Adrenal gland (tissue), 12 donors: Measurements from ENCODE around the gene KCP. TPM values are rescaled to one million over a fixed set of nuclear protein-coding genes. Genes with fewer than 3 reads are reported as not detected.

ENCODE experiments used
- DNase-seq, 7 donors: peaks; one replicate each; pipeline ENCODE4 v3.0.0-alpha.2; 2019 to 2020
- H3K27ac ChIP-seq, 5 donors: fragments of 200-600 bp; sonication (generic) in 4 of 5; 1 replicate in 3 of 5; 2 replicates in 2 of 5; pipeline versions ENCODE4 v1.5.1 to v1.8.0; 2016 to 2020; ENCODE audit warnings: mild to moderate bottlenecking in 1 of 5
- H3K27me3 ChIP-seq: fragments of 200-600 bp; 2 replicates; pipeline ENCODE4 v1.8.0; 2021
- H3K36me3 ChIP-seq, 2 donors: fragments of 200-600 bp; replicated peaks in 1 of 2; 1 replicate in 1 of 2; 2 replicates in 1 of 2; pipeline versions ENCODE4 v1.5.1 to v1.8.0; 2018 to 2022
- H3K4me1 ChIP-seq, 2 donors: fragments of 200-600 bp; replicated peaks in 1 of 2; 1 replicate in 1 of 2; 2 replicates in 1 of 2; pipeline versions ENCODE4 v1.5.1 to v1.8.0; 2018 to 2021
- H3K4me3 ChIP-seq, 4 donors: fragments of 200-600 bp; sonication (generic) in 3 of 4; one replicate each; pipeline ENCODE4 v1.5.1; 2016 to 2018
- H3K9me3 ChIP-seq, 3 donors: fragments of 200-600 bp; sonication (generic) in 1 of 3; replicated peaks in 1 of 3; 1 replicate in 2 of 3; 2 replicates in 1 of 3; pipeline versions ENCODE4 v1.5.1 to v1.8.0; 2016 to 2021
- CTCF ChIP-seq, 6 experiments: fragments of 450-650 bp in 4 of 6; fragments of 200-600 bp in 2 of 6; sonication (generic) in 1 of 6; IDR thresholded peaks; 1 replicate in 5 of 6; 2 replicates in 1 of 6; pipeline versions ENCODE4 v1.5.1 to v1.8.0; 2016 to 2021; ENCODE audit warnings: antibody characterized with exemption in 6 of 6, mild to moderate bottlenecking in 2 of 6, moderate library complexity in 1 of 6
- POLR2A ChIP-seq, 2 donors: fragments of 450-650 bp; IDR thresholded peaks; one replicate each; pipeline ENCODE4 v1.6.1; 2017; ENCODE audit warnings: antibody characterized with exemption in 2 of 2, mild to moderate bottlenecking in 2 of 2, moderate library complexity in 1 of 2
- WGBS, 4 donors: extraction: QIAGEN DNeasy Blood & Tissue Kit in 2 of 4; methylation state at CpG; one replicate each; pipeline versions ENCODE4 v1.1.5 to v1.1.7; 2013 to 2017; 5-methylcytosine and 5-hydroxymethylcytosine counted together
- intact Hi-C, 2 donors: fragments of 100-400 bp; cut with DNase I; formaldehyde crosslinking; loops; one replicate each; pipeline versions ENCODE4 v1.14.1 to v1.15.0; 2022 to 2023
- polyA plus RNA-seq, 3 donors: library from polyadenylated mRNA; stranded (reverse); fragments of 200-250 nt in 2 of 3; fragments of 350-450 nt in 1 of 3; fragmentation: Illumina TruSeq in 1 of 3; extraction: RNeasy Lipid Tissue Mini Kit (QIAGEN cat#74804) in 1 of 3; gene quantifications; one replicate each; pipeline ENCODE4 v1.2.3, GENCODE V29; 2013 to 2014
- total RNA-seq, 9 donors: library from RNA; depleted of rRNA in 4 of 9; stranded (reverse); fragments of >200 nt in 4 of 9; fragments of 120-200 nt in 1 of 9; fragmentation: NEBNext Ultra II Directional in 1 of 9; extraction: Animal tissue kit (Norgen Biotek cat#: 25700) in 1 of 9; gene quantifications; one replicate each; pipeline versions ENCODE4 v1.1.0 to v1.2.4, GENCODE V29; 2013 to 2023
- donor health status: healthy with polysubstance abuse.
- donor health status: Bipolar disorder and iron deficiency.
- donor health status: DM: yes; HTN: yes; CAD: no.
- donor health status: DM: no; HTN: no; CAD: no.
- donor health status: DM: no; HTN: no; CAD: no.
- donor health status: DM: yes; HTN: yes; CAD: no.

The KCP gene
- total and polyA plus RNA-seq, 12 donors = 0.11 to 8.0 (median 0.37) TPM; not detected in 3

GRCh38 chr7:128854396-128854795 is 56.1 kb downstream of the KCP start:
- Histone ChIP-seq H3K9me3 (no peaks in the 10 kb centered on the region), H3K36me3 (no peaks in the 10 kb centered on the region), H3K27ac (no peak overlapping the region), H3K4me3 (no peak overlapping the region), H3K27me3 (no peaks in the 10 kb centered on the region), H3K4me1 (no peaks in the 10 kb centered on the region)
- DNase-seq = no peak
- intact Hi-C loops = no loop called here
- 79 to 90% (median 88%) methylated on average over 12 to 21 of the region's 21 CpGs for WGBS, 4 donors
- TF ChIP-seq POLR2A (IDR thresholded peaks at IDR 0.05) (no peak), CTCF (IDR thresholded peaks at IDR 0.05) (no peak)

GRCh38 chr7:128853799-128854198 is 56.7 kb downstream of the KCP start:
- H3K27me3 ChIP-seq = no peaks in the 10 kb centered on the region

GRCh38 chr7:128852537-128853254 is 57.8 kb downstream of the KCP start:
- Histone ChIP-seq H3K36me3 (no peaks in the 10 kb centered on the region), H3K9me3 (no peaks in the 10 kb centered on the region), H3K4me3 (no peak overlapping the region), H3K27me3 (no peaks in the 10 kb centered on the region), H3K4me1 (no peaks in the 10 kb centered on the region), H3K27ac (no peak overlapping the region)
- no peak for DNase-seq
- intact Hi-C loops = no loop called here
- TF ChIP-seq POLR2A (IDR thresholded peaks at IDR 0.05) (no peak), CTCF (IDR thresholded peaks at IDR 0.05) (no peak)
- WGBS, 4 donors = 77 to 90% (median 81%) methylated on average over 7 to 28 of the region's 28 CpGs

More at GRCh38 chr7:128853799-128854198, 56.7 kb downstream of the KCP start:
- no peak overlapping the region for H3K27ac ChIP-seq
- H3K4me3 ChIP-seq = no peak overlapping the region
- no peak for TF ChIP-seq CTCF (IDR thresholded peaks at IDR 0.05)
- TF ChIP-seq POLR2A (IDR thresholded peaks at IDR 0.05) = no peak
- H3K4me1 ChIP-seq = no peaks in the 10 kb centered on the region
- DNase-seq = no peak
- H3K36me3 ChIP-seq = no peaks in the 10 kb centered on the region
- intact Hi-C loops = no loop called here
- H3K9me3 ChIP-seq = no peaks in the 10 kb centered on the region
- 75 to 94% (median 78%) methylated on average over 10 to 23 of the region's 23 CpGs for WGBS, 4 donors

- no peak for DNase-seq
- H3K27ac ChIP-seq = no peak overlapping the region
- H3K27me3 ChIP-seq = no peaks in the 10 kb centered on the region
- WGBS, 4 donors = 87 to 95% (median 92%) methylated on average over 15 to 18 of the region's 18 CpGs
- H3K9me3 ChIP-seq = no peaks in the 10 kb centered on the region
- intact Hi-C loops = no loop called here
- no peak overlapping the region for H3K4me3 ChIP-seq
- H3K36me3 ChIP-seq = no peaks in the 10 kb centered on the region
- no peak for TF ChIP-seq CTCF (IDR thresholded peaks at IDR 0.05)
- TF ChIP-seq POLR2A (IDR thresholded peaks at IDR 0.05) = no peak
- no peaks in the 10 kb centered on the region for H3K4me1 ChIP-seq
These were observed 60.6 kb downstream of the KCP start for GRCh38 chr7:128849804-128850490.
